HG03521 (cell line): ENCODE results near the gene MAP3K2.
A peak's percentile ranks its signal among the peaks of the same experiment; 100 is the strongest.

Experiments used
- ATAC-seq: cut with Tn5 transposase; IDR thresholded peaks from one replicate; pipeline ENCODE4 v1.9.1; 2021; ENCODE audit warnings: mild to moderate bottlenecking, moderate library complexity; ENCODE audit not compliant: unreplicated experiment

The MAP3K2 gene, protein sequence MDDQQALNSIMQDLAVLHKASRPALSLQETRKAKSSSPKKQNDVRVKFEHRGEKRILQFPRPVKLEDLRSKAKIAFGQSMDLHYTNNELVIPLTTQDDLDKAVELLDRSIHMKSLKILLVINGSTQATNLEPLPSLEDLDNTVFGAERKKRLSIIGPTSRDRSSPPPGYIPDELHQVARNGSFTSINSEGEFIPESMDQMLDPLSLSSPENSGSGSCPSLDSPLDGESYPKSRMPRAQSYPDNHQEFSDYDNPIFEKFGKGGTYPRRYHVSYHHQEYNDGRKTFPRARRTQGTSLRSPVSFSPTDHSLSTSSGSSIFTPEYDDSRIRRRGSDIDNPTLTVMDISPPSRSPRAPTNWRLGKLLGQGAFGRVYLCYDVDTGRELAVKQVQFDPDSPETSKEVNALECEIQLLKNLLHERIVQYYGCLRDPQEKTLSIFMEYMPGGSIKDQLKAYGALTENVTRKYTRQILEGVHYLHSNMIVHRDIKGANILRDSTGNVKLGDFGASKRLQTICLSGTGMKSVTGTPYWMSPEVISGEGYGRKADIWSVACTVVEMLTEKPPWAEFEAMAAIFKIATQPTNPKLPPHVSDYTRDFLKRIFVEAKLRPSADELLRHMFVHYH

DNA sequence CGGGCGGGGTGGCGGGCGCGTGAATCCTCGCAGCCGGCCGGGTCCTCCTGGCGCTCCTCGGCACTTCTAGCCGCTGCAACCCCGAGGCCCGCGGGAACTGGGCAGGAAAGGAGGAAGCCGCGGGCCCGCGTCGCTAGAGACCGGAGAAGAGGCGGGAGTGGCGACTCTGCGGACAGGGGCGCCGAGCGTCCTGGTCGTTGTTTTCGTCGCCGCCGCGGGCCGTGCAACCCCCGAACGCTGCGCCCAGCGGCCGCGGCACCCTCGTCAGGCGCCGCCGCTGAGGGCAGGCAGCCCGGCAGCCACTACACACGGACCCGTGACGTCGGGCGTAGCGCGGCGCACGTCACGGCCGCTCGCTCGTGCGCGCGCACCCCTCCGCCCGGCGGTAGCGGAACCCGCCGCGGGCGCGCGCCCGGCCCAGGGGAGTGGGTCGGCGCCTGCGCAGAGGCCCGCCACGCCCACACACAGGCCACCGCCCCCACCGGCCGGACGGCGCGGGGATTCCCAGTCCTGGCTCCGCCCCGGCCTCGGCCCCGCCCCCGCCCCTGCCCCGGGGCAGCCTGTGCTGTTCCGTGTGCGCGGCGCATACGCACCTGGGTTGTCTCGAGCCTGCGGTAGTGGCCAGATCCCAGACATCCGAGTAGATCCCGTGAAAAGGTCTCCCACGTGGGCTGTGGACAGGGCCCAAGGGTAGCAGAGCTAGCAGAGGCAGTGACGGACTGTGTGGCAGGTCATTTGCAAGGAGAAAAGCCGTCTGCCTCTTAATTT is at the start of gene MAP3K2:
TSS of gene MAP3K2 (minus strand) at position 321 of the 768 bp plus-strand sequence. CDS start 44,846 bp downstream, outside the sequence.
- ATAC-seq, result peak; percentile 74

DNA sequence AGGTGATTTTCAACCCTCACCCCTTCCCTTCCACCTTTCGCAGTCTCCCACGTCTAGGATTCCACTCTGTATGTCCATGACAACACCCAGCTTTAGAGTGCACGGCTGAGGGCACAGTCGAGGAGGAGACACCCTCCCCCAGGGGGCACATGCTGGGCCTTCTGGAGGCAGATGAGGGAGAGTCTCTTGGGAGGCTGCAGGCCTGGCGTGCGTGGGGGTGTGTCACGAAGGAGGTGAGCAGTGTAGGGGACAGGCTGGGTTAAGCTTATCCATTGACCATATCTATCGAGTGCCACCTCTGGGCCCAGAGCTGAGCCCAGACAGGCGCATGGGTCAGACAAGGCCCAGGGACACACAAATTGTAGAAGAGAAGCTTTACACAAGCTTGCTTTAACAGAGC is 49.3 kb upstream of the MAP3K2 start:
- ATAC-seq, result no peak

DNA sequence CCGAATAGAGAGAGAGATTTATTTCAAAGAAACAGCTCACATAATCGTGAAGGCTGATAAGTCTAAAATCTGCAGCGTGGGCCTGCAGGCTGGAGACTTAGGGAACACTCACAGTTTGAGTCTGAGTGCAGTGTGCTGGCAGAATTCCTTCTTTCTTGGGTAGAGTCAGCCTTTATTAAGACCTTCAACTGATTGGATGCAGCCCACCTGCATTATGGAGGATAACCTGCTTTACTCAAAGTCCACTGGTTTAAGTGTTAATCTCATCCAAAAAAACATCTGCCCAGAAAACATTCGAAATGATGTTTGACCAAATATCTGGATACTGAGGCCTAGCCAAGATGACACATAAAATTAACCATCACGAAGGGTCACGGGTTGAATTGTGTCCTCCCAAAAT is 46.7 kb upstream of the MAP3K2 start:
- no peak for ATAC-seq

DNA sequence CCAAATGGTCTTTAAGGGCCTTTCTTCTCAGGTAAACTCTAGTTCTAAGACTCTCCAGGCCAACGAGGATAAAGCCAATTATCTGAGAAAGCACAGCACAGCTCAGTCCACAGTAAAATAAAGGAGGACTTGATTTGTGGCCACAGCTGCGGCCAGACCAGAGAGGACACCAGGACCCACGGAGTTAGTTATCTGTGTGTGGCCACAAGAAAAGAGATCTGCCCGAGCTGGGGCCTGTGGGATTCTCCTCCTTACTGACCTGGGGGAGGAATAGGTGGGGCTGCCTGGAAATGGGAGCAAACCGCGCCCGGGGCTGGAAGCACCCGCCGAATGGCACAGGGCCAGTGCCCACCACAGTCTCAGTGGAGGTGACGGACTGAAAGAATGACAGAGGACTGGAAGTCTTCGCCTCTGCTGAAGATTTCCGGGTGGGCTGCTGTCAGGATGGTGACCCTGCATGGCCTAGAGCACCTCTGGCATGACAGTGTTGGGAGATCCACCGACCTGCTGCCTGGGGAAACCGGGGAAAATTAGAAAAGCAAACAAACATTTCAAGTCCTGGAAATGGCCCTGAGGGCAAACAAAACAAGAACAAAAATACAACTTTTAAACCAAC is 43.7 kb upstream of the MAP3K2 start:
- ATAC-seq, result no peak

DNA sequence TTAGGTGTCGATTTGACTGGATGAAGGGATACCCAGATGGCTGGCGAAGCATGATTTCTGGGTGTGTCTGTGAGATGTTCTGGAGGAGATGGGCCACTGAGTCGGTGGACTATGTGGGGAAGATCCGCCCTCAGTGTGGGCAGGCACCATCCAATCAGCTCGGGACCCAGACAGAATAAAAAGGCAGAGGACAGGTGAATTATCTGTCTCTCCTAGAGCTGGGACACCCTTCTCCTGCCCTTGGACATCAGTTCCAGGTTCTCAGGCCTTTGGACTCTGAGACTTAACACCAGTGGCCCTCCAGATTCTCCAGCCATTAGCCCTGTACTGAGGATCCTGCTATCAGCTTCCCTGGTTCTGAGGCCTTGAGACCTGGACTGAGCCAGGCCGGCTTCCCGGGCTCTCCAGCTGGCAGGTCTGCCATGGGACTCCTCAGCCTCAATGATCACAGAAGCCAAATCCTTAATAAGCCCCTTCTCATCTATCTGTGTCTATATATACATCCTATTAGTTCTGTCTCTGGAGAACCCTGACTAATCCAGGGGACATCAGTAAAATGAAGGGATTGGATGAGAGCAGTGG is 42.2 kb upstream of the MAP3K2 start:
- no peak for ATAC-seq

DNA sequence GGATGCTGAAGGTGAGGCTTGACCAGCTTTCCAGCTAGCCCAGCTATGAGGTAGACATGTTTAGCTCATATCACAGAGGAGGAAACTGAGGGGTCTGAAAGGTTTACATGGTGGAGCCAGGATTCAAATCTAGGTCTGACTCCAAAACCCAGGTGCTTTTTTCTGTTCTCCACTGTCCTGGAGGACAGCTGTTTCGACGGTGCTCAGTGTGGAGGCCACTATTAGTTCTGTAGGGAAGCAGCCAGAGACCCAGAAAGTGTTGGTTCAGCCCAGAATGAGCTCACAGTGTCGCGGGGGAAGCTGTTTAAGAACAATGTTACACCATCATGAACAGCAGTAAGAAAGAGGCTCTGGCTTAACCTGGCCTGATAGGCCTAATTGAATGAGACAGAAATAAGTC is 41.5 kb upstream of the MAP3K2 start:
- no peak for ATAC-seq

DNA sequence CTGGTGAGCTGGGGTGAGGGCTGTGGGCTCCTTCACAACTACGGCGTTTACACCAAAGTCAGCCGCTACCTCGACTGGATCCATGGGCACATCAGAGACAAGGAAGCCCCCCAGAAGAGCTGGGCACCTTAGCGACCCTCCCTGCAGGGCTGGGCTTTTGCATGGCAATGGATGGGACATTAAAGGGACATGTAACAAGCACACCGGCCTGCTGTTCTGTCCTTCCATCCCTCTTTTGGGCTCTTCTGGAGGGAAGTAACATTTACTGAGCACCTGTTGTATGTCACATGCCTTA is 41.0 kb upstream of the MAP3K2 start:
- ATAC-seq, result no peak

DNA sequence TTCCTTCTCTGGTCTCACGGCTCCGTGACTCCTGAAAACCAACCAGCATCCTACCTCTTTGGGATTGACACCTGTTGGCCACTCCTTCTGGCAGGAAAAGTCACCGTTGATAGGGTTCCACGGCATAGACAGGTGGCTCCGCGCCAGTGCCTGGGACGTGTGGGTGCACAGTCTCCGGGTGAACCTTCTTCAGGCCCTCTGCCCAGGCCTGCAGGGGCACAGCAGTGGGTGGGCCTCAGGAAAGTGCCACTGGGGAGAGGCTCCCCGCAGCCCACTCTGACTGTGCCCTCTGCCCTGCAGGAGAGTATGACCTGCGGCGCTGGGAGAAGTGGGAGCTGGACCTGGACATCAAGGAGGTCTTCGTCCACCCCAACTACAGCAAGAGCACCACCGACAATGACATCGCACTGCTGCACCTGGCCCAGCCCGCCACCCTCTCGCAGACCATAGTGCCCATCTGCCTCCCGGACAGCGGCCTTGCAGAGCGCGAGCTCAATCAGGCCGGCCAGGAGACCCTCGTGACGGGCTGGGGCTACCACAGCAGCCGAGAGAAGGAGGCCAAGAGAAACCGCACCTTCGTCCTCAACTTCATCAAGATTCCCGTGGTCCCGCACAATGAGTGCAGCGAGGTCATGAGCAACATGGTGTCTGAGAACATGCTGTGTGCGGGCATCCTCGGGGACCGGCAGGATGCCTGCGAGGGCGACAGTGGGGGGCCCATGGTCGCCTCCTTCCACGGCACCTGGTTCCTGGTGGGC is 40.5 kb upstream of the MAP3K2 start:
- no peak for ATAC-seq

DNA sequence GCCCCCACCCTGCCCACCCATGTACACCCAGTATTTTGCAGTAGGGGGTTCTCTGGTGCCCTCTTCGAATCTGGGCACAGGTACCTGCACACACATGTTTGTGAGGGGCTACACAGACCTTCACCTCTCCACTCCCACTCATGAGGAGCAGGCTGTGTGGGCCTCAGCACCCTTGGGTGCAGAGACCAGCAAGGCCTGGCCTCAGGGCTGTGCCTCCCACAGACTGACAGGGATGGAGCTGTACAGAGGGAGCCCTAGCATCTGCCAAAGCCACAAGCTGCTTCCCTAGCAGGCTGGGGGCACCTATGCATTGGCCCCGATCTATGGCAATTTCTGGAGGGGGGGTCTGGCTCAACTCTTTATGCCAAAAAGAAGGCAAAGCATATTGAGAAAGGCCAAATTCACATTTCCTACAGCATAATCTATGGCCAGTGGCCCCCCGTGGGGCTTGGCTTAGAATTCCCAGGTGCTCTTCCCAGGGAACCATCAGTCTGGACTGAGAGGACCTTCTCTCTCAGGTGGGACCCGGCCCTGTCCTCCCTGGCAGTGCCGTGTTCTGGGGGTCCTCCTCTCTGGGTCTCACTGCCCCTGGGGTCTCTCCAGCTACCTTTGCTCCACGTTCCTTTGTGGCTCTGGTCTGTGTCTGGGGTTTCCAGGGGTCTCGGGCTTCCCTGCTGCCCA is 39.7 kb upstream of the MAP3K2 start:
- ATAC-seq, result no peak

DNA sequence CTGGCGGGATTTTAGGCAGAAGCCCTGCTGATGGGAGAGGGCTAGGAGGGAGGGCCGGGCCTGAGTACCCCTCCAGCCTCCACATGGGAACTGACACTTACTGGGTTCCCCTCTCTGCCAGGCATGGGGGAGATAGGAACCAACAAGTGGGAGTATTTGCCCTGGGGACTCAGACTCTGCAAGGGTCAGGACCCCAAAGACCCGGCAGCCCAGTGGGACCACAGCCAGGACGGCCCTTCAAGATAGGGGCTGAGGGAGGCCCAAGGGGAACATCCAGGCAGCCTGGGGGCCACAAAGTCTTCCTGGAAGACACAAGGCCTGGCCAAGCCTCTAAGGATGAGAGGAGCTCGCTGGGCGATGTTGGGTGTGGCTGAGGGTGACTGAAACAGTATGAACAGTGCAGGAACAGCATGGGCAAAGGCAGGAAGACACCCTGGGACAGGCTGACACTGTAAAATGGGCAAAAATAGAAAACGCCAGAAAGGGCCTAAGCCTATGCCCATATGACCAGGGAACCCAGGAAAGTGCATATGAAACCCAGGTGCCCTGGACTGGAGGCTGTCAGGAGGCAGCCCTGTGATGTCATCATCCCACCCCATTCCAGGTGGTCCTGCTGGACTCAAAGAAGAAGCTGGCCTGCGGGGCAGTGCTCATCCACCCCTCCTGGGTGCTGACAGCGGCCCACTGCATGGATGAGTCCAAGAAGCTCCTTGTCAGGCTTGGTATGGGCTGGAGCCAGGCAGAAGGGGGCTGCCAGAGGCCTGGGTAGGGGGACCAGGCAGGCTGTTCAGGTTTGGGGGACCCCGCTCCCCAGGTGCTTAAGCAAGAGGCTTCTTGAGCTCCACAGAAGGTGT is 39.0 kb upstream of the MAP3K2 start:
- no peak for ATAC-seq

DNA sequence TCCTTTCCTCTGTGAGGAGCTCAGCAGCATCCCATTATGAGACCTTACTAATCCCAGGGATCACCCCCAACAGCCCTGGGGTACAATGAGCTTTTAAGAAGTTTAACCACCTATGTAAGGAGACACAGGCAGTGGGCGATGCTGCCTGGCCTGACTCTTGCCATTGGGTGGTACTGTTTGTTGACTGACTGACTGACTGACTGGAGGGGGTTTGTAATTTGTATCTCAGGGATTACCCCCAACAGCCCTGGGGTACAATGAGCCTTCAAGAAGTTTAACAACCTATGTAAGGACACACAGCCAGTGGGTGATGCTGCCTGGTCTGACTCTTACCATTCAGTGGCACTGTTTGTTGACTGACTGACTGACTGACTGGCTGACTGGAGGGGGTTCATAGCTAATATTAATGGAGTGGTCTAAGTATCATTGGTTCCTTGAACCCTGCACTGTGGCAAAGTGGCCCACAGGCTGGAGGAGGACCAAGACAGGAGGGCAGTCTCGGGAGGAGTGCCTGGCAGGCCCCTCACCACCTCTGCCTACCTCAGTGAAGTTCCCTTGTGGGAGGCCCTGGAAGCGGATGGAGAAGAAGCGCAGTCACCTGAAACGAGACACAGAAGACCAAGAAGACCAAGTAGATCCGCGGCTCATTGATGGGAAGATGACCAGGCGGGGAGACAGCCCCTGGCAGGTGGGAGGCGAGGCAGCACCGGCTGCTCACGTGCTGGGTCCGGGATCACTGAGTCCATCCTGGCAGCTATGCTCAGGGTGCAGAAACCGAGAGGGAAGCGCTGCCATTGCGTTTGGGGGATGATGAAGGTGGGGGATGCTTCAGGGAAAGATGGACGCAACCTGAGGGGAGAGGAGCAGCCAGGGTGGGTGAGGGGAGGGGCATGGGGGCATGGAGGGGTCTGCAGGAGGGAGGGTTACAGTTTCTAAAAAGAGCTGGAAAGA is 38.0 kb upstream of the MAP3K2 start:
- ATAC-seq, result no peak

DNA sequence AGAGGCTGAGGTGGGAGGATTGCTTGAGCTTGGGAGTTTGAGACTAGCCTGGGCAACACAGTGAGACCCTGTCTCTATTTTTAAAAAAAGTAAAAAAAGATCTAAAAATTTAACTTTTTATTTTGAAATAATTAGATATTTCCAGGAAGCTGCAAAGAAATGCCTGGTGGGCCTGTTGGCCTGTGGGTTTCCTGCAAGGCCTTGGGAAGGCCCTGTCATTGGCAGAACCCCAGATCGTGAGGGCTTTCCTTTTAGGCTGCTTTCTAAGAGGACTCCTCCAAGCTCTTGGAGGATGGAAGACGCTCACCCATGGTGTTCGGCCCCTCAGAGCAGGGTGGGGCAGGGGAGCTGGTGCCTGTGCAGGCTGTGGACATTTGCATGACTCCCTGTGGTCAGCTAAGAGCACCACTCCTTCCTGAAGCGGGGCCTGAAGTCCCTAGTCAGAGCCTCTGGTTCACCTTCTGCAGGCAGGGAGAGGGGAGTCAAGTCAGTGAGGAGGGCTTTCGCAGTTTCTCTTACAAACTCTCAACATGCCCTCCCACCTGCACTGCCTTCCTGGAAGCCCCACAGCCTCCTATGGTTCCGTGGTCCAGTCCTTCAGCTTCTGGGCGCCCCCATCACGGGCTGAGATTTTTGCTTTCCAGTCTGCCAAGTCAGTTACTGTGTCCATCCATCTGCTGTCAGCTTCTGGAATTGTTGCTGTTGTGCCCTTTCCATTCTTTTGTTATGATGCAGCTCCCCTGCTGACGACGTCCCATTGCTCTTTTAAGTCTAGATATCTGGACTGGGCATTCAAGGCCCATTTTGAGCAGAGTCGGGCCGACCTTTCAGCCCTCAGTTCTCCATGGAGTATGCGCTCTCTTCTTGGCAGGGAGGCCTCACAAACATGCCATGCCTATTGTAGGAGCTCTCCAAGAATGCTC is 37.1 kb upstream of the MAP3K2 start:
- ATAC-seq, result no peak

DNA sequence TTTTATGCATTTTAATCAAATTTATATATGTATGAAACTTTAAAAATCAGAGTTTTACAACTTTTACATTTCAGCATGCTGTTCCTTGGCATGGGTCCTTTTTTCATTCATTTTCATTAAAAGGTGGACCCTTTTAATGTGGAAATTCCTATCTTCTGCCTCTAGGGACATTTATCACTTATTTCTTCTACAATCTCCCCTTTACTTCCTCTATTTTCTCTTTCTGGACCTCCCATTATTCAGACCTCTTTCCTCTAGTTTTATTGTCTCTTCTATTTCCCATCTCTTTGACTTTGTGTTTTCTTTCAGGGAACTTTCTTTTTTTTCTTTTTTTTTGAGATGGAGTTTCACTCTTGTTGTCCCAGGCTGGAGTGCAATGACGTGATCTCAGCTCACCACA is 36.1 kb upstream of the MAP3K2 start:
- no peak for ATAC-seq

DNA sequence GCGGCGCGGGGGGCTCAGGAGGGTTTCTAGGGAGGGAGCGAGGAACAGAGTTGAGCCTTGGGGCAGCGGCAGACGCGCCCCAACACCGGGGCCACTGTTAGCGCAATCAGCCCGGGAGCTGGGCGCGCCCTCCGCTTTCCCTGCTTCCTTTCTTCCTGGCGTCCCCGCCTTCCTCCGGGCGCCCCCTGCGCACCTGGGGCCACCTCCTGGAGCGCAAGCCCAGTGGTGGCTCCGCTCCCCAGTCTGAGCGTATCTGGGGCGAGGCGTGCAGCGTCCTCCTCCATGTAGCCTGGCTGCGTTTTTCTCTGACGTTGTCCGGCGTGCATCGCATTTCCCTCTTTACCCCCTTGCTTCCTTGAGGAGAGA is 35.7 kb upstream of the MAP3K2 start:
- no peak for ATAC-seq

DNA sequence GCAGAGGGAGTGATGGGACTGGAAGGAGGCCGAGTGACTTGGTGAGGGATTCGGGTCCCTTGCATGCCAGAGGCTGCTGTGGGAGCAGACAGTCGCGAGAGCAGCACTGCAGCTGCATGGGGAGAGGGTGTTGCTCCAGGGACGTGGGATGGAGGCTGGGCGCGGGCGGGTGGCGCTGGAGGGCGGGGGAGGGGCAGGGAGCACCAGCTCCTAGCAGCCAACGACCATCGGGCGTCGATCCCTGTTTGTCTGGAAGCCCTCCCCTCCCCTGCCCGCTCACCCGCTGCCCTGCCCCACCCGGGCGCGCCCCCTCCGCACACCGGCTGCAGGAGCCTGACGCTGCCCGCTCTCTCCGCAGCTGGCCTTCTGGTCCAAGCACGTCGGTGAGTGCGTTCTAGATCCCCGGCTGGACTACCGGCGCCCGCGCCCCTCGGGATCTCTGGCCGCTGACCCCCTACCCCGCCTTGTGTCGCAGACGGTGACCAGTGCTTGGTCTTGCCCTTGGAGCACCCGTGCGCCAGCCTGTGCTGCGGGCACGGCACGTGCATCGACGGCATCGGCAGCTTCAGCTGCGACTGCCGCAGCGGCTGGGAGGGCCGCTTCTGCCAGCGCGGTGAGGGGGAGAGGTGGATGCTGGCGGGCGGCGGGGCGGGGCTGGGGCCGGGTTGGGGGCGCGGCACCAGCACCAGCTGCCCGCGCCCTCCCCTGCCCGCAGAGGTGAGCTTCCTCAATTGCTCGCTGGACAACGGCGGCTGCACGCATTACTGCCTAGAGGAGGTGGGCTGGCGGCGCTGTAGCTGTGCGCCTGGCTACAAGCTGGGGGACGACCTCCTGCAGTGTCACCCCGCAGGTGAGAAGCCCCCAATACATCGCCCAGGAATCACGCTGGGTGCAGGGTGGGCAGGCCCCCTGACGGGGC is 35.0 kb upstream of the MAP3K2 start:
- no peak for ATAC-seq
